HFF-Myc (cell line): Measurements from ENCODE around the gene ZFP92.

Source experiments
- DNase-seq: peaks from one replicate; pipeline ENCODE4 v3.0.0-alpha.2; 2011; ENCODE audit warnings: low read depth; ENCODE audit errors: extremely low read depth
- H3K4me3 ChIP-seq: replicated peaks from 2 replicates; pipeline ENCODE4 v1.5.1; 2011; ENCODE audit warnings: low read depth, mild to moderate bottlenecking, control low read depth, low read length
- TF ChIP-seq, protein P1 (sequence below): IDR thresholded peaks from 2 replicates; pipeline ENCODE4 v1.5.1; 2012; ENCODE audit warnings: mild to moderate bottlenecking, low read depth, low read length, control low read depth; ENCODE audit errors: missing control alignments

Gene ZFP92

DNA sequence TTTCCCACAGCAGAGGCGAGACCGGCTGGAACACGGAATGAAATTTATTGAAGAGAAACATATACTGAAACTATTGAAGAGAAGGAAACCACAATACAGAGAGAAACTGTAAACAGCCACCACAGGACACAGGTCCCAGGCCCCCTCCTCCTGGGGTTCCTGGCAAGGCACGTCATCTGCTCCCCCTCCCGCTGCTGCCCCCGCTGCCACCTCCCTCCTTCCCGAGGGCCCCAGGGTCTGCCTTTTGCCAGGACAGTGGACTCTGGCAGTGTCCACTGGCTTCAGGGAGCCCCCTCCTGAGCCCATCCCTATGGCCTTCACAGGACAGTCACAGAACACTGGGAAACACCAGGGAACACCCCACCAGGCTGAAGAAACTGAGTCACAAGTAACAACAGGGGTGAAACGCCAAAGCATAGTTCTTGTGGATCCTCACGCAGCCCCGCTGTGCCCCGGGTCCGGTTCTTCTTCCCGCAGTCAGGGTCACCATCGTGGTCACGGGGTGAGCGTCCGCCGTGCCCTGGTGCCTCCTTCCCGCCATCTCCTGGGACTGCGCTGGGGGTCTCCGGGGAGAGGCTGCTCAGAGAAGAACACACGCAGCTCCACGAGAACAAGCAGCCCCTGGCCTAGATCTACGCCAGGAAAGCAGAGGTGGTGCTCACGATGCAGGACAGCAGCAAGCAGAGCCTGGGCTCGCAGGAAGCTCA is 15.5 kb upstream of the ZFP92 start:
- no peak for DNase-seq
- no peak overlapping the region for H3K4me3 ChIP-seq
- TF ChIP-seq, protein P1, sequence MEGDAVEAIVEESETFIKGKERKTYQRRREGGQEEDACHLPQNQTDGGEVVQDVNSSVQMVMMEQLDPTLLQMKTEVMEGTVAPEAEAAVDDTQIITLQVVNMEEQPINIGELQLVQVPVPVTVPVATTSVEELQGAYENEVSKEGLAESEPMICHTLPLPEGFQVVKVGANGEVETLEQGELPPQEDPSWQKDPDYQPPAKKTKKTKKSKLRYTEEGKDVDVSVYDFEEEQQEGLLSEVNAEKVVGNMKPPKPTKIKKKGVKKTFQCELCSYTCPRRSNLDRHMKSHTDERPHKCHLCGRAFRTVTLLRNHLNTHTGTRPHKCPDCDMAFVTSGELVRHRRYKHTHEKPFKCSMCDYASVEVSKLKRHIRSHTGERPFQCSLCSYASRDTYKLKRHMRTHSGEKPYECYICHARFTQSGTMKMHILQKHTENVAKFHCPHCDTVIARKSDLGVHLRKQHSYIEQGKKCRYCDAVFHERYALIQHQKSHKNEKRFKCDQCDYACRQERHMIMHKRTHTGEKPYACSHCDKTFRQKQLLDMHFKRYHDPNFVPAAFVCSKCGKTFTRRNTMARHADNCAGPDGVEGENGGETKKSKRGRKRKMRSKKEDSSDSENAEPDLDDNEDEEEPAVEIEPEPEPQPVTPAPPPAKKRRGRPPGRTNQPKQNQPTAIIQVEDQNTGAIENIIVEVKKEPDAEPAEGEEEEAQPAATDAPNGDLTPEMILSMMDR: no peak

DNA sequence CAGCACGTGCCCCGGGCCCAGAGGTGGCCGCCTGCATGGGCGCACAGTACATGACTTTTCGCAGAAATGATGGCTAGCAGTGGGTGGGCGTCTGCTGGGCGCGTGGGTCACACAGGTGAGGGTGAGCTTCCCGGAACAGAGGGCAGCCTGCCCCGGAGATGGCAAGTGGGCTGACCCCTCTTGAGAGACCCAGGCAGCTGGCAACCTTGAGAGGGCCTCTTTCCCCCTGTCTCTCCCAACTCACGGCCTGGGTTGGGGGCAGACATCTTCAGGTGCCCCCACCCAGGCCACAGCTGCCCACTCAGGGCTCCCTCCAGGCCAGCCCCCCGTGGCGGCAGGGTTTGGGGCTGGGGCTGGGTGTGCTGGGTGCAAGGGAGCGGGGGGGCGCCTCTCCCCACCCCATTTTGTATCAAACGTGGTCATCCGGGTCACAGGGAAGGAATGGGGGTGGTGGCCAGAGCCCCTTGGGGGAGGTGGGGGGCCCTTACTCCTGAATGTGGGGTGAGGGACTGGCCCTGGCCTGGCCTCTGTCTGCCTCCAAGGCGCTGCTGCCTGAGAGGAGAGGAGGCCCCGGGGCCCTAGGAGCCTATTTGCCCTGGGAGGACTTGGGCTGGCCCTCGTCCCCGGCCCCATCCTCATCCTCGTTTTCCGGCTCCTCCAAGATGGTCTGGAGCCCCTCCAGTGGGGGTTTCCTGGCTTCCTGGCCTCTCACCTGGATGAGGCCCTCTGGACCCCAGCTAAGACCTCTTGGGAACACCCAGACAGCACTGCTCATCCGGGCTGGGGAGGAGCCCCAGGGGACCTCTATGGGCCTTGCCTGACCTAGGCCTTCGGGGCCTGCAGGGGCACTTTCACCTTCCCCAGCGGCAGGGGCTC is 14.7 kb upstream of the ZFP92 start:
- TF ChIP-seq, protein P1: no peak
- no peak for DNase-seq

DNA sequence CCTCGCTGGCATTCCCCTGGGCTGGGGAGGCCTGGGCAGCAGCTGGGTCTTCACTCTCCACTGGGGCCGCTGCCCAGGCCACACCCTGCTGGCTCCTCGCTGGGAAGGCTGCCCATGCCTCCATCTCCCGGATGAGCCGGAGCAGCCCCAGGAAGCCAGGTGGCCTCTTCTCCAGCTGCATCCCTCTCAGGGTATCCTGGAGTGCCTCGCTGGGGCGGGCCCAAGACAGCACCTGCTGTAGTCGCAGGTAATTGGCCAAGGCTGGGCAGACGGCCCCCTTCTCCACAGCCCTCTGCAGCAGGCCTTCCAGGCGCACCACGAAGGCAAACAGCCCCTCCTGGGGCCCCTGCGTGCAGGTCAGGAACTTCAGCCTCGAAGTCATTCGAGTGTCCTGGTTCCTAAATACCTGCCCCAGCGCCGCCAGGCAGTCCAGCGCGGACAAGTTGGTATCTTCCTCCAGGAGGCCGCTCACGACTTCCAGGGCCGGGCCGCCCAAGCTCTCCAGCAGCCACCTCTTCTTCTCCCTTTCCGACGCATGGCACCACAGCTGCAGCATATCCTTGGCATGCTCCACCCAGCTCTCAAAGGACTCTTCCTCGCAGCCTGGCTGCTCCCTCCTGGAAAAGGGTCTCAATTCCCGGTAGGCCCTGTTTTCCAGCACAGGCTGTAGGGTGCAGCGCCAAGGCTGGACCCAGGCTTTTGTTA is 13.9 kb upstream of the ZFP92 start:
- TF ChIP-seq, protein P1: no peak
- no peak for DNase-seq
- no peak overlapping the region for H3K4me3 ChIP-seq

More for the DNA sequence above, 14.7 kb upstream of the ZFP92 start:
- H3K4me3 ChIP-seq: no peak overlapping the region

DNA sequence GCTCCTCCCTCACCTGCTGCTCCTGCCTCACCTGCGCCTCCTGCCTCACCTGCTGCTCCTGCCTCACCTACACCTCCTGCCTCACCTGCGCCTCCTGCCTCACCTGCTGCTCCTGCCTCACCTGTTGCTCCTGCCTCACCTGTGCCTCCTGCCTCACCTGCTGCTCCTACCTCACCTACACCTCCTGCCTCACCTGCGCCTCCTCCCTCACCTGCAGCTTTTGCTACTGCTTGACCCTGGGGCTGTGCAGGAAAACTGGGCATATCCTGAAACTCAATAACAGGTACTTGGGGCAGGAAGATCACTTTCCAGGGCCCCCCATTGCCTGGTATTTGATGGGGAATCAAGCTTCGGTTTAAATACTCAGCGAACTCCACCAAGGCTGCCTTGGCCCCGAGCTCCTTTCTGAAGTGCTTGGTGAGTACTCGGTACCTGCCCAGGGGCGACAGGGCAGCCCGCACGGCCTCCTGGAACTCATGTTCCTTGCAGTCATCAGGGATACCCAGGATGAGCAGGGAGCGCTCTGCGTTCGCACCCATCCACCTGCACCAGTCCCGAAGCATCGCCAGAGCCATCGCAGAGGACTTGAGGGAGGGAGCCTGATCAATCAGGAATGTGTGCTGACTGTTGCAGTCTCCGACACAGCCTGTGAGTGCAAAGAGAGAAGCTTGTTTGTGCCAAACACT is 12.9 kb upstream of the ZFP92 start:
- DNase-seq: no peak
- H3K4me3 ChIP-seq: no peak overlapping the region
- TF ChIP-seq, protein P1: no peak

DNA sequence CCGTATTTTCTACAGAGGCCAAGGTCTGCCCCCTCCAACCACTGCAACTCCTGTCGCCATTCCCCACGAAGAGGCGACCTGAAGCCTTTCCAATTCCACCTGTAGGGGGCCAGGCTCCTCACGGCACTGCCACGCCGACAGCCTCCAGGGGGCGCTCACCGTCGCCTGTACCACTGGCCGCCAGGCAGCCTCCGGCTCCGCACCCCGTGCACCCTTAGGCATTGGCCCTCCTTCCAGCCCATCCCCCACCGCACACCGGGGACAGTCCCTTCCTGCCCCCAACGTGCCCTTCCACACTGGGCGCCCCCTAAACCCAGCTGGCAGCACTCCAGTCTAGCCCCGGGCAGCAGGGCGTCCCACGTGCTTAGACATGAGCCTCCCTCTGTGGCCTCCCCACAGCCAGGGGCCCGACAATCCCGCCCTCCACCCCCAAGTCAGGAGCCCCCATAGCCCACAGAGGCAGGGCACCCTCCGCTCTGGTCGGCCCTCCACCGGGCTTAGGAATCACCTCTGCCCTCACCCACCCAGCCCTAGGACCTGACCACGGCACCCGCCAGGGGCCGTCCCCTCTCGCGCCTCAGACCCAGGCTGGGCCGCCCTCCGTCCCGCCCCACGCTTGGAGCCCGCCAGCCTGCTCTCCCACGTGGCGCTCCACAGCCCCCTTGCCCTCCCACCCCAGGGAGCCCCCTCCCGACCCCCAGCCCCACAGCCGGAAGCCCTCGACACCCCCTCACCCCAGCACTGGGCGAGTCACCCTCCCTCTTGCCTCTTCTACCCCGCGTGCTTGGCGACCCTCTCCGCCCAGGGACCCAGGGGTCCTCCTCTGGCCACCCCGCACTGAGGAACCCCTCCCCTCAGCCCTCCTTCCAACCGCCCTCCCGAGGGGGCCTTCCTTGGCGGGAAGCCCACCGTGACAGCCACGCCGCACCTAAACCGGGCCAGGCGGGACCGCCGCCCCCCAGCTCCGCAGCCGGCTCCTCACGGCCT is 10.8 kb upstream of the ZFP92 start:
- TF ChIP-seq, protein P1: peak; percentile 82
- DNase-seq: no peak
- no peak overlapping the region for H3K4me3 ChIP-seq
